ENCODE results near the gene RPL3. TPM values are rescaled to one million over a fixed set of nuclear protein-coding genes. Genes with fewer than 3 reads are reported as not detected.

The RPL3 gene
- total RNA-seq, 1 experiment from 2014 or later, result 1,668 TPM

DNA sequence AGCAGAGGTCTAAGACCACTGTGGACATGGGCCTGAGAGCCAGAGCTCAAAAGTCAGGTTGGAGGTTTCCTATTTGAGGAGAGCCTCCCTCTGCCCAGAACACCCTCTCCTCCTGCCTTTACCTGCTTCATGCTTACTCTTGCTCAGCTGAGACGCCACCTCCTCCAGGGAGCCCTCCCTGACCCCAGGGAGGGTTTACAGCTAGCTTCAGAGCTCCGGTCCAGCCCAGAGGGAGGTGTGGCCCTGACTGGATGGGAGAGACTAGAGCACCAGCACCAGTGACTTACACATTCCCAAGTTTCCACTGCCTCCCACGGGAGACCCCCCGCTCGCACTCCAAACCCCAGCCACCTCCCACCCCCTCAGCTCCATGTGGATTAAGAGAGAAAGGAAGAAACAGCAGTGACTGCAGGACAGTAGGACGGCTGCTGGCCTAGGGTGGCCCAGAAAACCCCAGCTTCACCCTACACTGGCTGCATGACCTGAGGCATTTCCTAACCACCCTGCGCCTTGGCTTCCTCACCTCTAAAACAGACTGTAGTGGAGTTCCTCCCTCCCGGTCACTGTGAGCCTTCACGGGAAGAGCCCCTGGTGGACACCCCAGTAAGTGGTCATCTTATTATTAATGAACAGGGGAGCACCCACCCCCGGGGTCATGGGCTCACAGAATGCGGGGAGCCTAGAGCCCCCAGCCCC lies 50.2 kb downstream of the RPL3 start:
- no peaks in the 10 kb centered on the region for H3K4me1 Mint-ChIP-seq (ENCODE audit: low read depth, unreplicated experiment)
- H3K9me3 Mint-ChIP-seq (ENCODE audit: unreplicated experiment), result no peaks in the 10 kb centered on the region
- BruUV-seq (replicated peaks), result no TSS peak
- Histone ChIP-seq H3K4me1 (no peaks in the 10 kb centered on the region), H3K36me3 (ENCODE audit: control insufficient read depth, insufficient read depth, low read length) (no peaks in the 10 kb centered on the region), H3K9me3 (no peaks in the 10 kb centered on the region), H3K4me3 (ENCODE audit: low read depth, low read length) (no peak overlapping the region), H3K27me3 (replicated peaks; ENCODE audit: control insufficient read depth, insufficient read depth, low read length) (no peaks in the 10 kb centered on the region)
- ChIA-PET POLR2A (no interaction called here), CTCF (no interaction called here)
- intact Hi-C loops (cut with micrococcal nuclease; ENCODE audit: unreplicated experiment), result no loop called here
- no peak for DNase-seq
- no peak overlapping the region for H3K27ac Mint-ChIP-seq (ENCODE audit: unreplicated experiment)
- no peak overlapping the region for H3K4me3 Mint-ChIP-seq (ENCODE audit: unreplicated experiment)
- H3K27me3 Mint-ChIP-seq (ENCODE audit: insufficient read depth, unreplicated experiment), result no peaks in the 10 kb centered on the region
- TF ChIP-seq CTCF (IDR thresholded peaks at IDR 0.05; ENCODE audit: insufficient read depth in 1 of 2, low read depth in 1 of 2, low read length in 1 of 2, severe bottlenecking in 1 of 2, unreplicated experiment in 1 of 2), result no peak
- no peaks in the 10 kb centered on the region for H3K36me3 Mint-ChIP-seq (ENCODE audit: insufficient read depth, unreplicated experiment)

GRCh38 chr22:39268645-39269044 lies 50.8 kb downstream of the RPL3 start:
- intact Hi-C loops (cut with micrococcal nuclease; ENCODE audit: unreplicated experiment), result no loop called here
- ChIA-PET CTCF (interaction anchor here (0.6 kb wide), 1 partner anchor 1017 kb away, joined by 5 read pairs; no protein-coding TSS in a partner anchor), POLR2A (no interaction called here)
- Mint-ChIP-seq H3K36me3 (ENCODE audit: insufficient read depth, unreplicated experiment) (no peaks in the 10 kb centered on the region), H3K27ac (ENCODE audit: unreplicated experiment) (no peak overlapping the region), H3K4me3 (ENCODE audit: unreplicated experiment) (no peak overlapping the region), H3K4me1 (ENCODE audit: low read depth, unreplicated experiment) (no peaks in the 10 kb centered on the region), H3K9me3 (ENCODE audit: unreplicated experiment) (no peaks in the 10 kb centered on the region), H3K27me3 (ENCODE audit: insufficient read depth, unreplicated experiment) (no peaks in the 10 kb centered on the region)
- no peak for DNase-seq
- BruUV-seq (replicated peaks), result no TSS peak
- Histone ChIP-seq H3K4me1 (no peaks in the 10 kb centered on the region), H3K36me3 (ENCODE audit: control insufficient read depth, insufficient read depth, low read length) (no peaks in the 10 kb centered on the region), H3K4me3 (ENCODE audit: low read depth, low read length) (no peak overlapping the region), H3K9me3 (no peaks in the 10 kb centered on the region), H3K27me3 (replicated peaks; ENCODE audit: control insufficient read depth, insufficient read depth, low read length) (no peaks in the 10 kb centered on the region)
- TF ChIP-seq CTCF (IDR thresholded peaks at IDR 0.05; ENCODE audit: insufficient read depth in 1 of 2, low read depth in 1 of 2, low read length in 1 of 2, severe bottlenecking in 1 of 2, unreplicated experiment in 1 of 2), result no peak

- POLR2A ChIA-PET, result no interaction called here
- no peaks in the 10 kb centered on the region for H3K4me1 Mint-ChIP-seq (ENCODE audit: low read depth, unreplicated experiment)
- Histone ChIP-seq H3K4me1 (no peaks in the 10 kb centered on the region), H3K9me3 (no peaks in the 10 kb centered on the region), H3K36me3 (ENCODE audit: control insufficient read depth, insufficient read depth, low read length) (no peaks in the 10 kb centered on the region), H3K27me3 (replicated peaks; ENCODE audit: control insufficient read depth, insufficient read depth, low read length) (no peaks in the 10 kb centered on the region), H3K4me3 (ENCODE audit: low read depth, low read length) (no peak overlapping the region)
- intact Hi-C loops (cut with micrococcal nuclease; ENCODE audit: unreplicated experiment), result no loop called here
- peaks cover under 1% of the 10 kb centered on the region for H3K9me3 Mint-ChIP-seq (ENCODE audit: unreplicated experiment)
- no peak overlapping the region for H3K4me3 Mint-ChIP-seq (ENCODE audit: unreplicated experiment)
- no peaks in the 10 kb centered on the region for H3K36me3 Mint-ChIP-seq (ENCODE audit: insufficient read depth, unreplicated experiment)
- BruUV-seq (replicated peaks), result no TSS peak
- H3K27me3 Mint-ChIP-seq (ENCODE audit: insufficient read depth, unreplicated experiment), result no peaks in the 10 kb centered on the region
- TF ChIP-seq CTCF (IDR thresholded peaks at IDR 0.05; ENCODE audit: insufficient read depth in 1 of 2, low read depth in 1 of 2, low read length in 1 of 2, severe bottlenecking in 1 of 2, unreplicated experiment in 1 of 2), result no peak
- no peak overlapping the region for H3K27ac Mint-ChIP-seq (ENCODE audit: unreplicated experiment)
- no peak for DNase-seq
- CTCF ChIA-PET, result no interaction called here
Observed at GRCh38 chr22:39267974-39268373, 51.4 kb downstream of the RPL3 start.
